Upper lobe of right lung (tissue), 1 donor: ENCODE measurements around the gene SLC22A1. TPM values are rescaled to one million over a fixed set of nuclear protein-coding genes. Genes with fewer than 3 reads are reported as not detected.

Experiments used
- ATAC-seq: fragments of 200-7000 bp; cut with Tn5 transposase; one replicate; pipeline ENCODE4 v1.9.1; 2020; ENCODE audit warnings: mild to moderate bottlenecking, moderate library complexity
- DNase-seq: peaks from one replicate; pipeline ENCODE4 v3.0.0-alpha.2; 2020
- H3K27ac ChIP-seq: fragments of 200-600 bp; one replicate; pipeline ENCODE4 v1.8.0; 2022
- H3K27me3 ChIP-seq: fragments of 200-600 bp; one replicate; pipeline ENCODE4 v1.8.0; 2022; ENCODE audit warnings: mild to moderate bottlenecking
- H3K36me3 ChIP-seq: fragments of 200-600 bp; one replicate; pipeline ENCODE4 v1.8.0; 2022
- H3K4me1 ChIP-seq: fragments of 200-600 bp; one replicate; pipeline ENCODE4 v1.8.0; 2022
- H3K4me3 ChIP-seq: fragments of 200-600 bp; one replicate; pipeline ENCODE4 v1.8.0; 2022; ENCODE audit warnings: mild to moderate bottlenecking
- H3K9me3 ChIP-seq: fragments of 200-600 bp; one replicate; pipeline ENCODE4 v1.8.0; 2022
- CTCF ChIP-seq: fragments of 200-600 bp; IDR thresholded peaks from one replicate; pipeline ENCODE4 v1.8.0; 2022; ENCODE audit warnings: antibody characterized with exemption
- intact Hi-C: fragments of 100-400 bp; cut with DNase I; formaldehyde crosslinking; loops from one replicate; pipeline ENCODE4 v1.11.0; 2022
- total RNA-seq: library from RNA; stranded (reverse); fragmentation: NEBNext Ultra II Directional; extraction: Animal tissue kit (Norgen Biotek cat#: 25700); gene quantifications from one replicate; pipeline ENCODE4 v1.2.1, GENCODE V29; 2021
- donor health status: DM: no; HTN: yes; CAD: no; lungs with severe emphysema.

SLC22A1 gene
- total RNA-seq, 1 donor from 2014 or later: 2.7 TPM

GRCh38 chr6:160093946-160094345 lies 27.7 kb upstream of the SLC22A1 start:
- peaks cover 96% of the 10 kb centered on the region for H3K36me3 ChIP-seq

GRCh38 chr6:160095146-160095845 lies 26.3 kb upstream of the SLC22A1 start:
- Histone ChIP-seq H3K27ac (no peak overlapping the region), H3K4me1 (no peaks in the 10 kb centered on the region), H3K9me3 (no peaks in the 10 kb centered on the region), H3K4me3 (no peak overlapping the region), H3K36me3 (peaks cover 91% of the 10 kb centered on the region), H3K27me3 (no peaks in the 10 kb centered on the region)
- ATAC-seq (no peak), DNase-seq (no peak)
- TF ChIP-seq CTCF: no peak
- intact Hi-C loops: no loop called here

More at GRCh38 chr6:160093946-160094345, 27.7 kb upstream of the SLC22A1 start:
- ATAC-seq: no peak
- DNase-seq: no peak
- H3K9me3 ChIP-seq: no peaks in the 10 kb centered on the region
- H3K27ac ChIP-seq: no peak overlapping the region
- no peak overlapping the region for H3K4me3 ChIP-seq
- H3K4me1 ChIP-seq: no peaks in the 10 kb centered on the region
- H3K27me3 ChIP-seq: no peaks in the 10 kb centered on the region
- TF ChIP-seq CTCF: no peak
- intact Hi-C loops: no loop called here

- H3K36me3 ChIP-seq: peaks cover 78% of the 10 kb centered on the region
- ATAC-seq (peak; percentile 12), DNase-seq (peak; percentile 66)
- H3K4me3 ChIP-seq: no peak overlapping the region
- H3K9me3 ChIP-seq: no peaks in the 10 kb centered on the region
- peaks cover 9% of the 10 kb centered on the region for H3K4me1 ChIP-seq
- no peak overlapping the region for H3K27ac ChIP-seq
- intact Hi-C loops: no loop called here
- no peak for TF ChIP-seq CTCF
- no peaks in the 10 kb centered on the region for H3K27me3 ChIP-seq
These were observed 20.1 kb upstream of the SLC22A1 start for GRCh38 chr6:160101277-160102205.

GRCh38 chr6:160102399-160102798 lies 19.2 kb upstream of the SLC22A1 start:
- no peaks in the 10 kb centered on the region for H3K9me3 ChIP-seq
- H3K36me3 ChIP-seq: peaks cover 77% of the 10 kb centered on the region
- no peaks in the 10 kb centered on the region for H3K27me3 ChIP-seq
- H3K27ac ChIP-seq: no peak overlapping the region
- peak; percentile 49 for DNase-seq
- intact Hi-C loops: no loop called here
- no peak overlapping the region for H3K4me3 ChIP-seq
- peaks cover 9% of the 10 kb centered on the region for H3K4me1 ChIP-seq
- no peak for TF ChIP-seq CTCF
- no peak for ATAC-seq

GRCh38 chr6:160102956-160103824 lies 18.4 kb upstream of the SLC22A1 start:
- DNase-seq (peak; percentile 46), ATAC-seq (peak; percentile 29)
- Histone ChIP-seq H3K4me3 (no peak overlapping the region), H3K9me3 (no peaks in the 10 kb centered on the region), H3K27me3 (no peaks in the 10 kb centered on the region), H3K4me1 (peaks cover 9% of the 10 kb centered on the region), H3K36me3 (peaks cover 69% of the 10 kb centered on the region), H3K27ac (no peak overlapping the region)
- intact Hi-C loops: no loop called here
- peak; percentile 36 for TF ChIP-seq CTCF
